A549 (cell line): ENCODE measurements around the gene SLC45A2. TPM values are rescaled to one million over a fixed set of nuclear protein-coding genes. Genes with fewer than 3 reads are reported as not detected.

Source experiments
- ATAC-seq, 2 experiments: fragments of 200-7000 bp in 1 of 2; fragments of >200 bp in 1 of 2; cut with Nextera tagmentation in 1 of 2; cut with Tn5 transposase in 1 of 2; 3 replicates each; pipeline versions ENCODE4 v1.8.0 to v1.9.1; 2018 to 2020; ENCODE audit warnings: mild to moderate bottlenecking in 1 of 2, moderate library complexity in 1 of 2
- CTCF ChIA-PET: fragments of 300-600 bp; sonication (Branson Sonifier 250); formaldehyde crosslinking; extraction: SDS; loops from one replicate; lab custom pipeline; 2021; ENCODE audit warnings: antibody characterized with exemption, inconsistent platforms; lab: Yijun Ruan, JAX
- POLR2A ChIA-PET: fragments of 350-600 bp; formaldehyde crosslinking; extraction: SDS; loops from one replicate; lab custom pipeline; 2021; ENCODE audit warnings: antibody characterized with exemption, inconsistent platforms; lab: Yijun Ruan, JAX
- DNase-seq, 2 experiments: peaks; one replicate each; pipeline versions ENCODE4 v3.0.0 to v3.0.0-alpha.2; 2011 to 2016; ENCODE audit warnings: low read depth in 1 of 2, low spot score in 1 of 2
- FAIRE-seq: peaks from 2 replicates; lab custom pipeline; 2011; peaks lifted over from hg19 to GRCh38; lab: Jason Lieb, UNC
- H3K27ac ChIP-seq, 2 experiments: fragments of >200 bp; sonication (Bioruptor Twin); formaldehyde crosslinking; 3 replicates each; pipeline ENCODE4 v1.5.1; 2016 to 2017
- H3K4me1 ChIP-seq: fragments of >200 bp; sonication (Bioruptor Twin); formaldehyde crosslinking; 3 replicates; pipeline ENCODE4 v1.6.1; 2016
- H3K4me2 ChIP-seq: fragments of >200 bp; sonication (Bioruptor Twin); formaldehyde crosslinking; 3 replicates; pipeline ENCODE4 v1.6.1; 2016
- H3K4me3 ChIP-seq: fragments of >200 bp; sonication (Bioruptor Twin); formaldehyde crosslinking; 3 replicates; pipeline ENCODE4 v1.5.1; 2016
- H3K9me3 ChIP-seq: fragments of >200 bp; sonication (Bioruptor Twin); formaldehyde crosslinking; 3 replicates; pipeline ENCODE4 v1.6.1; 2016
- E2F6 ChIP-seq: IDR thresholded peaks from 2 replicates; pipeline ENCODE4 v1.6.1; 2012; ENCODE audit warnings: low read depth, borderline replicate concordance
- EHF ChIP-seq: fragments of 250-450 bp; sonication (Bioruptor Pico); IDR thresholded peaks from 2 replicates; pipeline ENCODE4 v1.5.0; 2020; ENCODE audit warnings: mild to moderate bottlenecking
- EHMT2 ChIP-seq: fragments of 200-600 bp; sonication (generic); IDR thresholded peaks from 2 replicates; pipeline ENCODE4 v1.6.1; 2016; ENCODE audit warnings: antibody characterized with exemption, low read depth, mild to moderate bottlenecking, moderate library complexity
- FOSL2 ChIP-seq, 2 experiments: fragments of 450-650 bp in 1 of 2; fragments of >200 bp in 1 of 2; sonication (Bioruptor Twin) in 1 of 2; formaldehyde crosslinking; IDR thresholded peaks; 2 replicates each; pipeline versions ENCODE4 v1.5.0 to v1.6.1; 2016 to 2020; ENCODE audit warnings: mild to moderate bottlenecking in 1 of 2, moderate library complexity in 1 of 2
- GATA3 ChIP-seq: IDR thresholded peaks from 2 replicates; pipeline ENCODE4 v1.6.1; 2012; ENCODE audit warnings: borderline replicate concordance
- HDAC2 ChIP-seq: fragments of 200-600 bp; sonication (generic); IDR thresholded peaks from 2 replicates; pipeline ENCODE4 v1.6.1; 2016
- HMGXB4 ChIP-seq: fragments of 250-450 bp; sonication (Bioruptor Pico); IDR thresholded peaks from 2 replicates; pipeline ENCODE4 v1.5.0; 2021; ENCODE audit warnings: mild to moderate bottlenecking, moderate library complexity, borderline replicate concordance
- HOXA7 ChIP-seq: fragments of 250-450 bp; sonication (Bioruptor Pico); IDR thresholded peaks from 2 replicates; pipeline ENCODE4 v1.5.0; 2020; ENCODE audit warnings: mild to moderate bottlenecking, moderate library complexity
- HOXB5 ChIP-seq: fragments of 250-450 bp; sonication (Bioruptor Pico); IDR thresholded peaks from 2 replicates; pipeline ENCODE4 v1.5.0; 2020; ENCODE audit warnings: mild to moderate bottlenecking, moderate library complexity
- JUN ChIP-seq, 2 experiments: fragments of >200 bp; sonication (Bioruptor Twin); formaldehyde crosslinking; IDR thresholded peaks; 2 replicates in 1 of 2; 3 replicates in 1 of 2; pipeline ENCODE4 v1.6.1; 2016 to 2017
- KDM5A ChIP-seq: fragments of 200-600 bp; sonication (generic); IDR thresholded peaks from 2 replicates; pipeline ENCODE4 v1.6.1; 2016; ENCODE audit warnings: antibody characterized with exemption, mild to moderate bottlenecking
- MAZ ChIP-seq: fragments of 150-350 bp; IDR thresholded peaks from 2 replicates; pipeline ENCODE4 v1.6.1; 2014; ENCODE audit warnings: antibody characterized with exemption, low read depth, low read length, borderline replicate concordance
- PBX3 ChIP-seq: IDR thresholded peaks from 2 replicates; pipeline ENCODE4 v1.6.1; 2012
- REST ChIP-seq: fragments of 200-600 bp; sonication (generic); IDR thresholded peaks from 2 replicates; pipeline ENCODE4 v1.6.1; 2016; ENCODE audit warnings: antibody characterized with exemption, mild to moderate bottlenecking, moderate library complexity
- USF2 ChIP-seq: fragments of 450-650 bp; IDR thresholded peaks from 2 replicates; pipeline ENCODE4 v1.6.1; 2014; ENCODE audit warnings: antibody characterized with exemption
- ZC3H11A ChIP-seq: fragments of 450-650 bp; IDR thresholded peaks from 2 replicates; pipeline ENCODE4 v1.6.1; 2014; ENCODE audit warnings: antibody characterized with exemption, mild to moderate bottlenecking
- ZNF302 ChIP-seq: fragments of 250-450 bp; sonication (Bioruptor Pico); IDR thresholded peaks from 2 replicates; pipeline ENCODE4 v1.9.0; 2021; ENCODE audit warnings: inconsistent platforms, mild to moderate bottlenecking, moderate library complexity
- WGBS: methylation state at CpG from one replicate; pipeline ENCODE4 v1.1.6; 2017; ENCODE audit errors: missing lambda C conversion rate; 5-methylcytosine and 5-hydroxymethylcytosine counted together
- polyA plus RNA-seq, 4 experiments: library from polyadenylated mRNA; depleted of rRNA in 3 of 4; stranded (reverse); fragments of >200 nt; fragmentation: RNase III in 1 of 4; extraction: RNeasy Plus Mini Kit Qiagen cat#74134 plus additional on column Dnase treatment in 1 of 4; gene quantifications; 2 replicates in 3 of 4; 3 replicates in 1 of 4; pipeline ENCODE4 v1.2.3, GENCODE V29; 2011 to 2017

SLC45A2 gene
- polyA plus RNA-seq, 2 of the 4 experiments (the other 2 are of a cell fraction): not detected

- DNase-seq (no peak), ATAC-seq (no peak), FAIRE-seq (no peak)
- no peak for TF ChIP-seq GATA3
- no peaks in the 10 kb centered on the region for H3K9me3 ChIP-seq
- 78% methylated on average over 2 of the region's 2 CpGs for WGBS
- H3K4me1 ChIP-seq: peaks cover 4% of the 10 kb centered on the region; the same call in 2 of the 3 replicates
- H3K4me2 ChIP-seq: no peak overlapping the region
- CTCF ChIA-PET: interaction anchor here (0.7 to 3.9 kb wide), 7 partner anchors 11 to 470 kb away, joined by 3 to 22 read pairs (median 6); no protein-coding TSS in a partner anchor
- no peak overlapping the region for H3K27ac ChIP-seq
- H3K4me3 ChIP-seq: no peak overlapping the region
- POLR2A ChIA-PET: interaction anchor here (1.1 kb wide), 1 partner anchor 13 kb away, joined by 3 read pairs; no protein-coding TSS in a partner anchor
Measured at GRCh38 chr5:33995865-33996264, 11.4 kb upstream of the SLC45A2 start.

- POLR2A ChIA-PET: no interaction called here
Measured at GRCh38 chr5:33994845-33995244, 10.4 kb upstream of the SLC45A2 start.

GRCh38 chr5:33992864-33993263, 8.4 kb upstream of the SLC45A2 start:
- H3K4me3 ChIP-seq: no peak overlapping the region
- ChIA-PET POLR2A (no interaction called here), CTCF (no interaction called here)
- no peak overlapping the region for H3K27ac ChIP-seq
- no peak for ATAC-seq
- H3K9me3 ChIP-seq: no peaks in the 10 kb centered on the region
- TF ChIP-seq HOXA7 (CRISPR knock-in tag) (no peak), E2F6 (no peak), REST (no peak), HDAC2 (no peak), ZNF302 (CRISPR knock-in tag) (no peak), MAZ (no peak), EHMT2 (no peak)
- peaks cover 4% of the 10 kb centered on the region; the same call in 2 of the 3 replicates for H3K4me1 ChIP-seq
- H3K4me2 ChIP-seq: no peak overlapping the region
- DNase-seq: no peak
- WGBS: 95% methylated on average over 2 of the region's 2 CpGs
- FAIRE-seq: no peak

More at GRCh38 chr5:33994845-33995244, 10.4 kb upstream of the SLC45A2 start:
- ATAC-seq (no peak), DNase-seq (no peak), FAIRE-seq (no peak)
- Histone ChIP-seq H3K9me3 (no peaks in the 10 kb centered on the region), H3K27ac (no peak overlapping the region), H3K4me2 (no peak overlapping the region), H3K4me3 (no peak overlapping the region), H3K4me1 (peaks cover 4% of the 10 kb centered on the region; the same call in 2 of the 3 replicates)
- TF ChIP-seq EHF (CRISPR knock-in tag) (no peak), KDM5A (no peak), USF2 (no peak), HDAC2 (no peak), ZC3H11A (no peak), EHMT2 (no peak), PBX3 (no peak), HOXB5 (no peak), HMGXB4 (CRISPR knock-in tag) (no peak), JUN (IDR thresholded peaks at IDR 0.05) (no peak), FOSL2 (IDR thresholded peaks at IDR 0.05) (no peak), FOSL2 (CRISPR knock-in tag; IDR thresholded peaks at IDR 0.05) (no peak)
- WGBS: 62% methylated on average over 1 of the region's 1 CpG
- CTCF ChIA-PET: no interaction called here
